SK-N-SH treated with all-trans-retinoic acid at 6 μM for 48 hours (cell line): ENCODE results near the gene AMIGO2.

Experiments
- BACH2 ChIP-seq: fragments of 250-450 bp; sonication (Bioruptor Pico); IDR thresholded peaks from 2 replicates; pipeline ENCODE4 v1.9.0; 2021; ENCODE audit warnings: mild to moderate bottlenecking, borderline replicate concordance
- PPARA ChIP-seq: fragments of 250-450 bp; sonication (Bioruptor Pico); IDR thresholded peaks from 2 replicates; pipeline ENCODE4 v1.5.0; 2020; ENCODE audit warnings: mild to moderate bottlenecking, borderline replicate concordance
- TOX ChIP-seq: fragments of 250-450 bp; sonication (Bioruptor Pico); IDR thresholded peaks from 2 replicates; pipeline ENCODE4 v1.8.0; 2021; ENCODE audit warnings: mild to moderate bottlenecking, moderate library complexity, borderline replicate concordance
- ZC3H10 ChIP-seq: fragments of 250-450 bp; sonication (Bioruptor Pico); IDR thresholded peaks from 2 replicates; pipeline ENCODE4 v1.5.1; 2021; ENCODE audit warnings: mild to moderate bottlenecking, moderate library complexity
- ZFP30 ChIP-seq: fragments of 450-650 bp; formaldehyde crosslinking; IDR thresholded peaks from 2 replicates; pipeline ENCODE4 v1.5.0; 2022; ENCODE audit warnings: mild to moderate bottlenecking, moderate library complexity
- ZNF565 ChIP-seq: fragments of 450-650 bp; formaldehyde crosslinking; conservative IDR thresholded peaks from 2 replicates; pipeline ENCODE4 v1.5.0; 2020; ENCODE audit warnings: low read depth, mild to moderate bottlenecking, moderate library complexity
- TF ChIP-seq, protein P1 (sequence below): fragments of 250-450 bp; sonication (Bioruptor Pico); IDR thresholded peaks from 2 replicates; pipeline ENCODE4 v1.5.1; 2020; ENCODE audit warnings: low read depth, mild to moderate bottlenecking, moderate library complexity
- TF ChIP-seq, protein P2 (sequence below): fragments of 250-450 bp; sonication (Bioruptor Pico); IDR thresholded peaks from 2 replicates; pipeline ENCODE4 v1.8.0; 2021; ENCODE audit warnings: low read depth, mild to moderate bottlenecking, moderate library complexity, borderline replicate concordance
- TF ChIP-seq, protein P3 (sequence below): fragments of 250-450 bp; sonication (Bioruptor Pico); IDR thresholded peaks from 2 replicates; pipeline ENCODE4 v1.8.0; 2020; ENCODE audit warnings: mild to moderate bottlenecking, moderate library complexity, borderline replicate concordance
- TF ChIP-seq, protein P4 (sequence below): fragments of 250-450 bp; sonication (Bioruptor Pico); IDR thresholded peaks from 2 replicates; pipeline ENCODE4 v1.5.1; 2021; ENCODE audit warnings: mild to moderate bottlenecking, moderate library complexity

DNA sequence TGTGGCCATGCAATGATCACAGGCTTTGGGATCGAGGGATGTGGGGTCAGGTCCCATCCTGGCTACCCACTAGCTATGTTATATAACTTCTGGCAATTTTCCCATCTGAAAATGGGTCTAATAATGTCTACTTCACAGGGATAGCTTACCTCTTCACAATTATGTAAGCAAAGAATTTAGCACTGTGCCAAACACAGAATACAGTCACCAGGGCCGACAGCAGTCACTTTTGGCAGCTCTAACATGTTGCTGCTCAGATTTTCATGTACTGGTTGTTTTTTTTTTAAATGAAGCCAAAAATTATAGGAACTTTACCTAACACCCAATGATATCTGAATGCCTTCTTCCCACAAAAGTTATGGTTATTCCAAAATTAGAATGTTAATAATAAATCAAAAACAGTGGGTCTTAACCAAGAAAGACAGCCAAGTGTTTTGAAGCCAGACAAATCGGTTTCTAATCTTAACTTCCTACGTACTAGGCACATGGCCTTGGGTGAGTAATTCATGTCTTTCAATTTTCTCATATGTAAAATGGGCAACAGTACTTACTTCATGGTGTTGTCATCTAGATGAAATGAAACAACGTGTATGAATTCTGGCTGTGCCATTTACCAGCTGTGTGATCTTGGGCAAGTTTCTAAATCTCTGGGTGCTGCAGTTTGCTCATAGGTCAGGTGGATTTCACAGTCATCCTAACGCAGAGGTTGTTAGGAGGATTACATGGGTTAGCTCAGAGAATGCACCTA, 13.3 kb downstream of the AMIGO2 start:
- TF ChIP-seq, protein P1, sequence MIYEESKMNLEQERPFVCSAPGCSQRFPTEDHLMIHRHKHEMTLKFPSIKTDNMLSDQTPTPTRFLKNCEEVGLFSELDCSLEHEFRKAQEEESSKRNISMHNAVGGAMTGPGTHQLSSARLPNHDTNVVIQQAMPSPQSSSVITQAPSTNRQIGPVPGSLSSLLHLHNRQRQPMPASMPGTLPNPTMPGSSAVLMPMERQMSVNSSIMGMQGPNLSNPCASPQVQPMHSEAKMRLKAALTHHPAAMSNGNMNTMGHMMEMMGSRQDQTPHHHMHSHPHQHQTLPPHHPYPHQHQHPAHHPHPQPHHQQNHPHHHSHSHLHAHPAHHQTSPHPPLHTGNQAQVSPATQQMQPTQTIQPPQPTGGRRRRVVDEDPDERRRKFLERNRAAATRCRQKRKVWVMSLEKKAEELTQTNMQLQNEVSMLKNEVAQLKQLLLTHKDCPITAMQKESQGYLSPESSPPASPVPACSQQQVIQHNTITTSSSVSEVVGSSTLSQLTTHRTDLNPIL (CRISPR knock-in tag) = no peak
- TF ChIP-seq, protein P2, sequence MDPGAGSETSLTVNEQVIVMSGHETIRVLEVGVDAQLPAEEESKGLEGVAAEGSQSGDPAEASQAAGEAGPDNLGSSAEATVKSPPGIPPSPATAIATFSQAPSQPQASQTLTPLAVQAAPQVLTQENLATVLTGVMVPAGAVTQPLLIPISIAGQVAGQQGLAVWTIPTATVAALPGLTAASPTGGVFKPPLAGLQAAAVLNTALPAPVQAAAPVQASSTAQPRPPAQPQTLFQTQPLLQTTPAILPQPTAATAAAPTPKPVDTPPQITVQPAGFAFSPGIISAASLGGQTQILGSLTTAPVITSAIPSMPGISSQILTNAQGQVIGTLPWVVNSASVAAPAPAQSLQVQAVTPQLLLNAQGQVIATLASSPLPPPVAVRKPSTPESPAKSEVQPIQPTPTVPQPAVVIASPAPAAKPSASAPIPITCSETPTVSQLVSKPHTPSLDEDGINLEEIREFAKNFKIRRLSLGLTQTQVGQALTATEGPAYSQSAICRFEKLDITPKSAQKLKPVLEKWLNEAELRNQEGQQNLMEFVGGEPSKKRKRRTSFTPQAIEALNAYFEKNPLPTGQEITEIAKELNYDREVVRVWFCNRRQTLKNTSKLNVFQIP (CRISPR knock-in tag) = no peak
- TF ChIP-seq PPARA (CRISPR knock-in tag) (no peak), TOX (CRISPR knock-in tag) (no peak), BACH2 (no peak), ZC3H10 (CRISPR knock-in tag) (no peak), ZNF565 (CRISPR knock-in tag) (no peak), ZFP30 (CRISPR knock-in tag) (no peak)
- TF ChIP-seq, protein P3, sequence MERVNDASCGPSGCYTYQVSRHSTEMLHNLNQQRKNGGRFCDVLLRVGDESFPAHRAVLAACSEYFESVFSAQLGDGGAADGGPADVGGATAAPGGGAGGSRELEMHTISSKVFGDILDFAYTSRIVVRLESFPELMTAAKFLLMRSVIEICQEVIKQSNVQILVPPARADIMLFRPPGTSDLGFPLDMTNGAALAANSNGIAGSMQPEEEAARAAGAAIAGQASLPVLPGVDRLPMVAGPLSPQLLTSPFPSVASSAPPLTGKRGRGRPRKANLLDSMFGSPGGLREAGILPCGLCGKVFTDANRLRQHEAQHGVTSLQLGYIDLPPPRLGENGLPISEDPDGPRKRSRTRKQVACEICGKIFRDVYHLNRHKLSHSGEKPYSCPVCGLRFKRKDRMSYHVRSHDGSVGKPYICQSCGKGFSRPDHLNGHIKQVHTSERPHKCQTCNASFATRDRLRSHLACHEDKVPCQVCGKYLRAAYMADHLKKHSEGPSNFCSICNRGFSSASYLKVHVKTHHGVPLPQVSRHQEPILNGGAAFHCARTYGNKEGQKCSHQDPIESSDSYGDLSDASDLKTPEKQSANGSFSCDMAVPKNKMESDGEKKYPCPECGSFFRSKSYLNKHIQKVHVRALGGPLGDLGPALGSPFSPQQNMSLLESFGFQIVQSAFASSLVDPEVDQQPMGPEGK (CRISPR knock-in tag) = no peak
- TF ChIP-seq, protein P4, sequence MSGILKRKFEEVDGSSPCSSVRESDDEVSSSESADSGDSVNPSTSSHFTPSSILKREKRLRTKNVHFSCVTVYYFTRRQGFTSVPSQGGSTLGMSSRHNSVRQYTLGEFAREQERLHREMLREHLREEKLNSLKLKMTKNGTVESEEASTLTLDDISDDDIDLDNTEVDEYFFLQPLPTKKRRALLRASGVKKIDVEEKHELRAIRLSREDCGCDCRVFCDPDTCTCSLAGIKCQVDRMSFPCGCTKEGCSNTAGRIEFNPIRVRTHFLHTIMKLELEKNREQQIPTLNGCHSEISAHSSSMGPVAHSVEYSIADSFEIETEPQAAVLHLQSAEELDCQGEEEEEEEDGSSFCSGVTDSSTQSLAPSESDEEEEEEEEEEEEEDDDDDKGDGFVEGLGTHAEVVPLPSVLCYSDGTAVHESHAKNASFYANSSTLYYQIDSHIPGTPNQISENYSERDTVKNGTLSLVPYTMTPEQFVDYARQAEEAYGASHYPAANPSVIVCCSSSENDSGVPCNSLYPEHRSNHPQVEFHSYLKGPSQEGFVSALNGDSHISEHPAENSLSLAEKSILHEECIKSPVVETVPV (CRISPR knock-in tag) = no peak
